Breast epithelium (tissue), 4 donors: ENCODE data around the gene EXOC3L1. TPM values are rescaled to one million over a fixed set of nuclear protein-coding genes. Genes with fewer than 3 reads are reported as not detected.

ENCODE experiments used
- DNase-seq, 2 donors: peaks; one replicate each; pipeline ENCODE4 v3.0.0-alpha.2; 2019; ENCODE audit warnings: low spot score in 2 of 2
- H3K27ac ChIP-seq, 2 donors: fragments of 200-600 bp; sonication (generic) in 1 of 2; one replicate each; pipeline ENCODE4 v1.5.1; 2016 to 2019; ENCODE audit warnings: mild to moderate bottlenecking in 1 of 2
- H3K27me3 ChIP-seq, 2 donors: fragments of 200-600 bp; sonication (generic) in 1 of 2; one replicate each; pipeline versions ENCODE4 v1.5.1 to v1.6.0; 2017 to 2019; ENCODE audit warnings: control low read depth in 1 of 2, mild to moderate bottlenecking in 1 of 2
- H3K36me3 ChIP-seq: fragments of 200-600 bp; one replicate; pipeline ENCODE4 v1.5.1; 2019
- H3K4me1 ChIP-seq, 2 donors: fragments of 200-600 bp; sonication (generic); one replicate each; pipeline ENCODE4 v1.5.1; 2016 to 2019; ENCODE audit warnings: control low read depth in 1 of 2
- H3K4me3 ChIP-seq, 3 donors: fragments of 200-600 bp; sonication (generic); 1 replicate in 2 of 3; 2 replicates in 1 of 3; pipeline ENCODE4 v1.5.1; 2016 to 2019; ENCODE audit warnings: mild to moderate bottlenecking in 3 of 3, moderate library complexity in 2 of 3
- H3K9me3 ChIP-seq, 2 donors: fragments of 200-600 bp; sonication (generic) in 1 of 2; one replicate each; pipeline ENCODE4 v1.5.1; 2016 to 2019; ENCODE audit warnings: control low read depth in 1 of 2
- POLR2A ChIP-seq: fragments of 450-650 bp; IDR thresholded peaks from one replicate; pipeline ENCODE4 v1.6.1; 2016; ENCODE audit warnings: antibody characterized with exemption, mild to moderate bottlenecking, moderate library complexity
- POLR2AphosphoS5 ChIP-seq, 3 donors: sonication (generic); formaldehyde crosslinking; IDR thresholded peaks; one replicate each; pipeline ENCODE4 v1.6.1; 2017; ENCODE audit warnings: antibody characterized with exemption in 3 of 3
- intact Hi-C: fragments of 100-400 bp; cut with DNase I; formaldehyde crosslinking; loops from one replicate; pipeline ENCODE4 v1.15.1; 2023; ENCODE audit warnings: low total_unique reads
- total RNA-seq, 3 donors: library from RNA; depleted of rRNA; stranded (reverse); fragments of >200 nt; gene quantifications; one replicate each; pipeline ENCODE4 v1.1.0, GENCODE V29; 2016
- TF ChIP-seq, protein P1 (sequence below), 3 donors: fragments of 450-650 bp; IDR thresholded peaks; one replicate each; pipeline ENCODE4 v1.5.1; 2016 to 2017; ENCODE audit warnings: antibody characterized with exemption in 3 of 3, mild to moderate bottlenecking in 3 of 3, moderate library complexity in 3 of 3

EXOC3L1 gene
- total RNA-seq, 3 donors from 2014 or later = 1.1 to 3.6 (median 2.2) TPM

DNA sequence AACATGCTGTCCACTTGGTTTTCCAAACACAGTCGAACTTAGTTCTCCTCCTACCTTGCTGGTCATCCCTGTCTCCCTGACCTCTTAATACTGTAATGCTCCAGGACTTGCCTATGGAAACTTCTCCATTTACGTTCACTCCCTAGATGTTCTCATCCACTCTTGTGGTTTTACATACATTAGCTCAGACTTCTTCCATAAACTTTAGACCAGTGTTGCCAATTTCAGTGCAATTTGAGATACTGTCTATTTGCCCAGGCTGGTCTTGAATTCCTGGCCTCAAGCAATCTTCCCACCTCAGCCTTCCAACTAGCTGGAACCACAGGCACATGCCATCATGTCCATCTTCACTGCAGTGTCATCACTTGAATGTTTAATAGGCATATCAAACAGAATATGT is 7.6 kb downstream of the EXOC3L1 start:
- Histone ChIP-seq H3K9me3 (no peaks in the 10 kb centered on the region), H3K4me1 (peaks cover 7 to 14% of the 10 kb centered on the region in 2 donors), H3K27ac (no peak overlapping the region), H3K27me3 (no peaks in the 10 kb centered on the region), H3K36me3 (no peaks in the 10 kb centered on the region), H3K4me3 (no peak overlapping the region)
- TF ChIP-seq, protein P1, sequence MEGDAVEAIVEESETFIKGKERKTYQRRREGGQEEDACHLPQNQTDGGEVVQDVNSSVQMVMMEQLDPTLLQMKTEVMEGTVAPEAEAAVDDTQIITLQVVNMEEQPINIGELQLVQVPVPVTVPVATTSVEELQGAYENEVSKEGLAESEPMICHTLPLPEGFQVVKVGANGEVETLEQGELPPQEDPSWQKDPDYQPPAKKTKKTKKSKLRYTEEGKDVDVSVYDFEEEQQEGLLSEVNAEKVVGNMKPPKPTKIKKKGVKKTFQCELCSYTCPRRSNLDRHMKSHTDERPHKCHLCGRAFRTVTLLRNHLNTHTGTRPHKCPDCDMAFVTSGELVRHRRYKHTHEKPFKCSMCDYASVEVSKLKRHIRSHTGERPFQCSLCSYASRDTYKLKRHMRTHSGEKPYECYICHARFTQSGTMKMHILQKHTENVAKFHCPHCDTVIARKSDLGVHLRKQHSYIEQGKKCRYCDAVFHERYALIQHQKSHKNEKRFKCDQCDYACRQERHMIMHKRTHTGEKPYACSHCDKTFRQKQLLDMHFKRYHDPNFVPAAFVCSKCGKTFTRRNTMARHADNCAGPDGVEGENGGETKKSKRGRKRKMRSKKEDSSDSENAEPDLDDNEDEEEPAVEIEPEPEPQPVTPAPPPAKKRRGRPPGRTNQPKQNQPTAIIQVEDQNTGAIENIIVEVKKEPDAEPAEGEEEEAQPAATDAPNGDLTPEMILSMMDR (IDR thresholded peaks at IDR 0.05) = no peak
- TF ChIP-seq POLR2AphosphoS5 (IDR thresholded peaks at IDR 0.05) (no peak), POLR2A (no peak)
- no peak for DNase-seq
- intact Hi-C loops = no loop called here

- H3K36me3 ChIP-seq = no peaks in the 10 kb centered on the region
- DNase-seq = no peak
- H3K4me1 ChIP-seq = peaks cover 7 to 14% of the 10 kb centered on the region in 2 donors
- H3K9me3 ChIP-seq = no peaks in the 10 kb centered on the region
- H3K27ac ChIP-seq = peak overlapping the region in 1 of 2 donors; percentile 82
- no peak for TF ChIP-seq POLR2AphosphoS5 (IDR thresholded peaks at IDR 0.05)
- TF ChIP-seq POLR2A = no peak
- TF ChIP-seq, protein P1 (IDR thresholded peaks at IDR 0.05) = no peak
- H3K27me3 ChIP-seq = no peaks in the 10 kb centered on the region
- intact Hi-C loops = loop anchor here (1.0 kb wide), 1 partner anchor 28 kb away; no protein-coding TSS in a partner anchor
- no peak overlapping the region for H3K4me3 ChIP-seq
These were observed 8.6 kb downstream of the EXOC3L1 start for GRCh38 chr16:67181346-67181745.

DNA sequence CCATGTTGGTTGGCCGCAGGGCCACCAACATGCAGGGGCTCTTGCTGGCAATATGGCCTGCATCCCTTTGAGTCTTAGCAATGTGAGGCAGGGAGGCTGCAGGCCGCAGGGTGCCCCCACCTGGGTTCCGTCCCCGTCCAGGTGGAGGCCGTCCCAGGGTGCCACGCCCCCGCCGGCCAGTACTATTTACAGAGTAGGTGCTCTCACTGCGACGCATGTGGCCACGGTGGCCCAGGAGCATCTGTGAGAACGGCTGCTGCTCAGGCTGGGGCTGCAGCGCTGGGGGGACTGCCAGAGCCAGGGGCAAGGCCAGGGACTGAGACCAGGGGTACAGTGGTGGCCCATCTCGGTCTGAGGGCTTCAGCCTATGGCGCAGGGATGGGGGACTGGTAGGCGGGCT is 9.8 kb downstream of the EXOC3L1 start:
- DNase-seq = no peak
- H3K36me3 ChIP-seq = no peaks in the 10 kb centered on the region
- H3K27me3 ChIP-seq = no peaks in the 10 kb centered on the region
- intact Hi-C loops = no loop called here
- H3K4me3 ChIP-seq = no peak overlapping the region
- no peak overlapping the region for H3K27ac ChIP-seq
- TF ChIP-seq, protein P1 (IDR thresholded peaks at IDR 0.05) = no peak
- TF ChIP-seq POLR2AphosphoS5 (IDR thresholded peaks at IDR 0.05) (no peak), POLR2A (no peak)
- H3K9me3 ChIP-seq = no peaks in the 10 kb centered on the region
- H3K4me1 ChIP-seq = peaks cover 4 to 14% of the 10 kb centered on the region in 2 donors

- Histone ChIP-seq H3K36me3 (no peaks in the 10 kb centered on the region), H3K9me3 (no peaks in the 10 kb centered on the region), H3K27ac (peak overlapping the region in 1 of 2 donors; percentile 76), H3K4me3 (no peak overlapping the region), H3K4me1 (peaks cover 3 to 11% of the 10 kb centered on the region in 2 donors), H3K27me3 (no peaks in the 10 kb centered on the region)
- no peak for DNase-seq
- intact Hi-C loops = loop anchor here (10.0 kb wide), 1 partner anchor 235 kb away; the partner anchor contains the start of gene ZDHHC1
- TF ChIP-seq POLR2AphosphoS5 (IDR thresholded peaks at IDR 0.05) (no peak), POLR2A (no peak)
- TF ChIP-seq, protein P1 (IDR thresholded peaks at IDR 0.05) = no peak
These were observed 10.4 kb downstream of the EXOC3L1 start for GRCh38 chr16:67179421-67180080.
